GM12875 (cell line): ENCODE data around the gene MGAT3.

ENCODE experiments used
- H3K4me3 ChIP-seq: one replicate; pipeline ENCODE4 v1.5.1; 2011; ENCODE audit warnings: low read depth, low read length, control low read depth
- TF ChIP-seq, protein P1 (sequence below): IDR thresholded peaks from 2 replicates; pipeline ENCODE4 v1.5.1; 2011; ENCODE audit warnings: low read depth, mild to moderate bottlenecking, control low read depth, inconsistent platforms, low read length, moderate library complexity, borderline replicate concordance; ENCODE audit not compliant: insufficient read depth

The MGAT3 gene

DNA sequence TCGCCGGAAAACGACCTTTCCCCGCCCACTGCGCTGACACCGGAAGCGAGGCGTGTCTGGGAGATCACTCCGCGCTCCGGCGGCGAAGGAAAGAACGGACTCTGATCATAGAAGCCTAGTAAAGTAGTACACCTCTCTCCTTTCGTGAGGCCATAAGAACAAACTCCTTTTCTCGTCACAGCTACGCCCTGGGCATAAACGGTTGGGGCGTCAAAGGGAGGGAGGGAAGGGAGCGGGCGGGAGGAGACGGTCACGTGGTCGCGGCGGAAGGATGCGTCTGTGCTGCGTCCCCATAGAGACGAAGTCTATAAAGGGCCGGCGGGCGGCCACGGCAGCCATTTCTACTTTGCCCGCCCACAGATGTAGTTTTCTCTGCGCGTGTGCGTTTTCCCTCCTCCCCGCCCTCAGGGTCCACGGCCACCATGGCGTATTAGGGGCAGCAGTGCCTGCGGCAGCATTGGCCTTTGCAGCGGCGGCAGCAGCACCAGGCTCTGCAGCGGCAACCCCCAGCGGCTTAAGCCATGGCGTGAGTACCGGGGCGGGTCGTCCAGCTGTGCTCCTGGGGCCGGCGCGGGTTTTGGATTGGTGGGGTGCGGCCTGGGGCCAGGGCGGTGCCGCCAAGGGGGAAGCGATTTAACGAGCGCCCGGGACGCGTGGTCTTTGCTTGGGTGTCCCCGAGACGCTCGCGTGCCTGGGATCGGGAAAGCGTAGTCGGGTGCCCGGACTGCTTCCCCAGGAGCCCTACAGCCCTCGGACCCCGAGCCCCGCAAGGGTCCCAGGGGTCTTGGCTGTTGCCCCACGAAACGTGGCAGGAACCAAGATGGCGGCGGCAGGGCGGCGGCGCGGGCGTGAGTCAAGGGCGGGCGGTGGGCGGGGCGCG is 63.7 kb downstream of the MGAT3 start, which contains the start of gene ATF4:
Gene ATF4 (plus strand): TSS at position 337 of the 880 bp plus-strand sequence. CDS start 884 bp downstream, outside the sequence.
- TF ChIP-seq, protein P1, sequence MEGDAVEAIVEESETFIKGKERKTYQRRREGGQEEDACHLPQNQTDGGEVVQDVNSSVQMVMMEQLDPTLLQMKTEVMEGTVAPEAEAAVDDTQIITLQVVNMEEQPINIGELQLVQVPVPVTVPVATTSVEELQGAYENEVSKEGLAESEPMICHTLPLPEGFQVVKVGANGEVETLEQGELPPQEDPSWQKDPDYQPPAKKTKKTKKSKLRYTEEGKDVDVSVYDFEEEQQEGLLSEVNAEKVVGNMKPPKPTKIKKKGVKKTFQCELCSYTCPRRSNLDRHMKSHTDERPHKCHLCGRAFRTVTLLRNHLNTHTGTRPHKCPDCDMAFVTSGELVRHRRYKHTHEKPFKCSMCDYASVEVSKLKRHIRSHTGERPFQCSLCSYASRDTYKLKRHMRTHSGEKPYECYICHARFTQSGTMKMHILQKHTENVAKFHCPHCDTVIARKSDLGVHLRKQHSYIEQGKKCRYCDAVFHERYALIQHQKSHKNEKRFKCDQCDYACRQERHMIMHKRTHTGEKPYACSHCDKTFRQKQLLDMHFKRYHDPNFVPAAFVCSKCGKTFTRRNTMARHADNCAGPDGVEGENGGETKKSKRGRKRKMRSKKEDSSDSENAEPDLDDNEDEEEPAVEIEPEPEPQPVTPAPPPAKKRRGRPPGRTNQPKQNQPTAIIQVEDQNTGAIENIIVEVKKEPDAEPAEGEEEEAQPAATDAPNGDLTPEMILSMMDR, result no peak
- H3K4me3 ChIP-seq, result peak within 1 kb of the TSS; percentile 93

GRCh38 chr22:39521106-39521885 is 64.5 kb downstream of the MGAT3 start:
- H3K4me3 ChIP-seq, result peak overlapping the region; percentile 93

GRCh38 chr22:39522091-39522490 is 65.3 kb downstream of the MGAT3 start:
- H3K4me3 ChIP-seq, result peak overlapping the region; percentile 93

DNA sequence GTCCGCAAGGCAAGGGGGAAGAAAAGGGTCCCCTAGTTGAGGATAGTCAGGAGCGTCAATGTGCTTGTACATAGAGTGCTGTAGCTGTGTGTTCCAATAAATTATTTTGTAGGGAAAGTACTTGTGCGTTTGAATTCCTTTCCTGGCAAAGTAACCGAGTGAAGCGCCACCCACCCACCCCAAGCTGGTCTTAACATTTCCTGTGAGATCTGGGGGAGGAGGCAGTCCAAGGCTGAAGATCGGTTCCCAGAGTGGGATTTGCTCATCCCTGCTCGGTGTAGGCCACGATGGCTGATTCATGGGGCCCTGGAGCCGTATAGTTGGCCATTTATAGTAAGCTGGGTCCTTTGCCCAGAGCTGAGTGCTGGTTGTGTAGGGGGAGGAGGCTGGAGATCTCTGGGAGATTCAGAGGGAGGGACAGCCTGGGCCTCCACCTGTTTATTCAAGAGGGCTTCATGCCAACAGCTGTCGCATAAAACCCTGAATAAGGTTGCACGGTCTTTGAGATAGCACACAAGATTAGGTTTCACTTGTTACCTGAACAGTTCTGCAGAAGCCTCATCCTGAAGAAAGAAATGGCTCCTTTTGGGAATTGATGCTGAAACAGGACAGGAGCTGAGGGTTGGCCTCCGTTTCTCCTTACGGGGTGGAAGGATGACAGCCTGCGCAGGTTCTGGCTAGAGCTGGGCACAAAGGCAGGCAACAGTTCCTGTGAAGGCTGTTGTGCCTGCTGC is 65.9 kb downstream of the MGAT3 start:
- H3K4me3 ChIP-seq, result peak overlapping the region; percentile 26
- TF ChIP-seq, protein P1, result no peak

- TF ChIP-seq, protein P1, result no peak
- no peak overlapping the region for H3K4me3 ChIP-seq
Measured at GRCh38 chr22:39524089-39524752, 67.4 kb downstream of the MGAT3 start.

- TF ChIP-seq, protein P1, result no peak
- H3K4me3 ChIP-seq, result no peak overlapping the region
Measured at GRCh38 chr22:39524753-39525657, 68.2 kb downstream of the MGAT3 start.

DNA sequence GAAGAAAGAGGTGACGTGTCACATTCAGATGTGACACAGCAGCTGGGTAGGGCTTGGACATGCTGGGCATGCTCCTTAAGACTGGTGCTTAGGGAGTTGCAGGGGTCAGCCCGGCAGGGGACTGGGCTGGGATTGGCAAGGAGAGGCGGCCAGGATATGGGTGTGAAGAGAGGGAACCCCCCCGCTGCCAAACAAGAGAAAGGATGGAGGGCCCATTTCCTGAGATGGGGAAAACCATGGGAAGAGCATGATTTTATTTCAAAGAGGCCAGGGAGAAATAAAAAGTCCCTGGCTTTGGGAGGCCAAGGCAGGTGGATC is 68.8 kb downstream of the MGAT3 start:
- TF ChIP-seq, protein P1, result no peak

More for the DNA sequence above, 68.8 kb downstream of the MGAT3 start:
- H3K4me3 ChIP-seq, result no peak overlapping the region
